Panc1 (cell line): Measurements from ENCODE around the gene SEC22C.

Experiments
- POLR2AphosphoS5 ChIP-seq: IDR thresholded peaks from 2 replicates; pipeline ENCODE4 v1.6.1; 2012; ENCODE audit warnings: mild to moderate bottlenecking, low read depth, low read length, moderate library complexity
- TF ChIP-seq, protein P1 (sequence below): fragments of 450-650 bp; IDR thresholded peaks from 2 replicates; pipeline ENCODE4 v1.5.1; 2017; ENCODE audit warnings: mild to moderate bottlenecking

DNA sequence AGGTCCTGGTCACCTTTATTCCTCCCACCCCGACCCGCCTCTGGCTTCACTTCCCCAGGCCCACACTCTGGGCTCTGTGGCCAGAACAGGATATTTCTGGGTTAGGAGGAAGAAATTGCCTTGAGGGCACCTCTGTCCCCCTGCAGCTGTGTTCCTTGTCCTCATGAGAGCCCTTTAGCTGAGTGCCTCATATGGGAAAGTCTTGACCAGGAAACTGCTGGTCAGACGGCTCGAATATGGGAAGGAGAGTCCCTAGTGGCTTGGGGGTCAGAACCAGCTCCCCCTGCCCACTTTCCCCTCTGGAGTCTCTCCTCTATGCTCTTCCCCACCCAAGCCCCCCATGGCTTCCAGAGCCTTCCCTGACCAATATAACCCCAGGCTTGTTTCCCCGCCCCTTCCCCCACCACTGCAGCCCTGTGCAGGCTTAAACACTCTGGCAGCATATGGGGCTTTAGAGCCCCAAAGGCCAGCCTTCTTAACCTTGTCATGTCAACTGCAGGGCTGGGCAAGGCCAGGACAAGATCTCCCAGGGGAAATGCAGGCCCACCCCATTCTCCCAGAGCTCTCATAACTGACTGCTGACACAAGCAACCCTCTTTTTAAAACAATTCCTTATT lies 36.4 kb downstream of the SEC22C start:
- TF ChIP-seq POLR2AphosphoS5 = no peak
- TF ChIP-seq, protein P1, sequence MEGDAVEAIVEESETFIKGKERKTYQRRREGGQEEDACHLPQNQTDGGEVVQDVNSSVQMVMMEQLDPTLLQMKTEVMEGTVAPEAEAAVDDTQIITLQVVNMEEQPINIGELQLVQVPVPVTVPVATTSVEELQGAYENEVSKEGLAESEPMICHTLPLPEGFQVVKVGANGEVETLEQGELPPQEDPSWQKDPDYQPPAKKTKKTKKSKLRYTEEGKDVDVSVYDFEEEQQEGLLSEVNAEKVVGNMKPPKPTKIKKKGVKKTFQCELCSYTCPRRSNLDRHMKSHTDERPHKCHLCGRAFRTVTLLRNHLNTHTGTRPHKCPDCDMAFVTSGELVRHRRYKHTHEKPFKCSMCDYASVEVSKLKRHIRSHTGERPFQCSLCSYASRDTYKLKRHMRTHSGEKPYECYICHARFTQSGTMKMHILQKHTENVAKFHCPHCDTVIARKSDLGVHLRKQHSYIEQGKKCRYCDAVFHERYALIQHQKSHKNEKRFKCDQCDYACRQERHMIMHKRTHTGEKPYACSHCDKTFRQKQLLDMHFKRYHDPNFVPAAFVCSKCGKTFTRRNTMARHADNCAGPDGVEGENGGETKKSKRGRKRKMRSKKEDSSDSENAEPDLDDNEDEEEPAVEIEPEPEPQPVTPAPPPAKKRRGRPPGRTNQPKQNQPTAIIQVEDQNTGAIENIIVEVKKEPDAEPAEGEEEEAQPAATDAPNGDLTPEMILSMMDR = no peak
